Breast epithelium (tissue), 4 donors: Measurements from ENCODE around the gene SLC39A11. TPM values are rescaled to one million over a fixed set of nuclear protein-coding genes. Genes with fewer than 3 reads are reported as not detected.

Experiments
- DNase-seq, 2 donors: peaks; one replicate each; pipeline ENCODE4 v3.0.0-alpha.2; 2019; ENCODE audit warnings: low spot score in 2 of 2
- H3K27ac ChIP-seq, 2 donors: fragments of 200-600 bp; sonication (generic) in 1 of 2; one replicate each; pipeline ENCODE4 v1.5.1; 2016 to 2019; ENCODE audit warnings: mild to moderate bottlenecking in 1 of 2
- H3K27me3 ChIP-seq, 2 donors: fragments of 200-600 bp; sonication (generic) in 1 of 2; one replicate each; pipeline versions ENCODE4 v1.5.1 to v1.6.0; 2017 to 2019; ENCODE audit warnings: control low read depth in 1 of 2, mild to moderate bottlenecking in 1 of 2
- H3K36me3 ChIP-seq: fragments of 200-600 bp; one replicate; pipeline ENCODE4 v1.5.1; 2019
- H3K4me1 ChIP-seq, 2 donors: fragments of 200-600 bp; sonication (generic); one replicate each; pipeline ENCODE4 v1.5.1; 2016 to 2019; ENCODE audit warnings: control low read depth in 1 of 2
- H3K4me3 ChIP-seq, 3 donors: fragments of 200-600 bp; sonication (generic); 1 replicate in 2 of 3; 2 replicates in 1 of 3; pipeline ENCODE4 v1.5.1; 2016 to 2019; ENCODE audit warnings: mild to moderate bottlenecking in 3 of 3, moderate library complexity in 2 of 3
- H3K9me3 ChIP-seq, 2 donors: fragments of 200-600 bp; sonication (generic) in 1 of 2; one replicate each; pipeline ENCODE4 v1.5.1; 2016 to 2019; ENCODE audit warnings: control low read depth in 1 of 2
- CTCF ChIP-seq, 3 donors: fragments of 450-650 bp; IDR thresholded peaks; one replicate each; pipeline ENCODE4 v1.5.1; 2016 to 2017; ENCODE audit warnings: antibody characterized with exemption in 3 of 3, mild to moderate bottlenecking in 3 of 3, moderate library complexity in 3 of 3
- POLR2A ChIP-seq: fragments of 450-650 bp; IDR thresholded peaks from one replicate; pipeline ENCODE4 v1.6.1; 2016; ENCODE audit warnings: antibody characterized with exemption, mild to moderate bottlenecking, moderate library complexity
- POLR2AphosphoS5 ChIP-seq, 3 donors: sonication (generic); formaldehyde crosslinking; IDR thresholded peaks; one replicate each; pipeline ENCODE4 v1.6.1; 2017; ENCODE audit warnings: antibody characterized with exemption in 3 of 3
- intact Hi-C: fragments of 100-400 bp; cut with DNase I; formaldehyde crosslinking; loops from one replicate; pipeline ENCODE4 v1.15.1; 2023; ENCODE audit warnings: low total_unique reads
- total RNA-seq, 3 donors: library from RNA; depleted of rRNA; stranded (reverse); fragments of >200 nt; gene quantifications; one replicate each; pipeline ENCODE4 v1.1.0, GENCODE V29; 2016

The SLC39A11 gene
- total RNA-seq, 3 donors from 2014 or later, result 31.8 to 54.6 (median 47.0) TPM

GRCh38 chr17:72743037-72743467, 349.4 kb downstream of the SLC39A11 start:
- H3K36me3 ChIP-seq, result no peaks in the 10 kb centered on the region
- no peaks in the 10 kb centered on the region for H3K9me3 ChIP-seq
- H3K27me3 ChIP-seq, result no peaks in the 10 kb centered on the region
- DNase-seq, result no peak
- H3K4me1 ChIP-seq, result no peaks in the 10 kb centered on the region
- no peak overlapping the region for H3K27ac ChIP-seq
- no peak overlapping the region for H3K4me3 ChIP-seq
- TF ChIP-seq POLR2A (no peak), POLR2AphosphoS5 (IDR thresholded peaks at IDR 0.05) (no peak), CTCF (IDR thresholded peaks at IDR 0.05) (no peak)
- intact Hi-C loops, result no loop called here

GRCh38 chr17:72737151-72737690, 355.3 kb downstream of the SLC39A11 start:
- no peak overlapping the region for H3K4me3 ChIP-seq
- no peaks in the 10 kb centered on the region for H3K9me3 ChIP-seq
- DNase-seq, result no peak
- H3K27me3 ChIP-seq, result no peaks in the 10 kb centered on the region
- H3K36me3 ChIP-seq, result no peaks in the 10 kb centered on the region
- no peak overlapping the region for H3K27ac ChIP-seq
- TF ChIP-seq CTCF (IDR thresholded peaks at IDR 0.05) (no peak), POLR2A (no peak), POLR2AphosphoS5 (IDR thresholded peaks at IDR 0.05) (no peak)
- H3K4me1 ChIP-seq, result no peaks in the 10 kb centered on the region
- intact Hi-C loops, result no loop called here

GRCh38 chr17:72735592-72735991, 356.9 kb downstream of the SLC39A11 start:
- Histone ChIP-seq H3K36me3 (no peaks in the 10 kb centered on the region), H3K4me3 (no peak overlapping the region), H3K4me1 (no peaks in the 10 kb centered on the region), H3K9me3 (no peaks in the 10 kb centered on the region), H3K27ac (no peak overlapping the region), H3K27me3 (no peaks in the 10 kb centered on the region)
- DNase-seq, result no peak
- intact Hi-C loops, result no loop called here
- TF ChIP-seq POLR2A, result no peak
- no peak for TF ChIP-seq POLR2AphosphoS5 (IDR thresholded peaks at IDR 0.05)
- TF ChIP-seq CTCF (IDR thresholded peaks at IDR 0.05), result no peak

GRCh38 chr17:72735048-72735447, 357.4 kb downstream of the SLC39A11 start:
- H3K27me3 ChIP-seq, result no peaks in the 10 kb centered on the region
- TF ChIP-seq POLR2AphosphoS5 (IDR thresholded peaks at IDR 0.05), result no peak
- TF ChIP-seq CTCF (IDR thresholded peaks at IDR 0.05), result no peak
- TF ChIP-seq POLR2A, result no peak
- no peak for DNase-seq
- H3K27ac ChIP-seq, result no peak overlapping the region
- intact Hi-C loops, result no loop called here
- no peaks in the 10 kb centered on the region for H3K36me3 ChIP-seq
- H3K4me3 ChIP-seq, result no peak overlapping the region
- H3K9me3 ChIP-seq, result no peaks in the 10 kb centered on the region
- no peaks in the 10 kb centered on the region for H3K4me1 ChIP-seq

GRCh38 chr17:72734613-72735012, 357.9 kb downstream of the SLC39A11 start:
- H3K4me1 ChIP-seq, result no peaks in the 10 kb centered on the region
- H3K27me3 ChIP-seq, result no peaks in the 10 kb centered on the region
- DNase-seq, result no peak
- intact Hi-C loops, result no loop called here
- no peaks in the 10 kb centered on the region for H3K9me3 ChIP-seq
- H3K36me3 ChIP-seq, result no peaks in the 10 kb centered on the region
- no peak overlapping the region for H3K4me3 ChIP-seq
- TF ChIP-seq CTCF (IDR thresholded peaks at IDR 0.05), result no peak
- TF ChIP-seq POLR2AphosphoS5 (IDR thresholded peaks at IDR 0.05), result no peak
- no peak for TF ChIP-seq POLR2A
- no peak overlapping the region for H3K27ac ChIP-seq
